ENCODE results near the gene RMND5A.

DNA sequence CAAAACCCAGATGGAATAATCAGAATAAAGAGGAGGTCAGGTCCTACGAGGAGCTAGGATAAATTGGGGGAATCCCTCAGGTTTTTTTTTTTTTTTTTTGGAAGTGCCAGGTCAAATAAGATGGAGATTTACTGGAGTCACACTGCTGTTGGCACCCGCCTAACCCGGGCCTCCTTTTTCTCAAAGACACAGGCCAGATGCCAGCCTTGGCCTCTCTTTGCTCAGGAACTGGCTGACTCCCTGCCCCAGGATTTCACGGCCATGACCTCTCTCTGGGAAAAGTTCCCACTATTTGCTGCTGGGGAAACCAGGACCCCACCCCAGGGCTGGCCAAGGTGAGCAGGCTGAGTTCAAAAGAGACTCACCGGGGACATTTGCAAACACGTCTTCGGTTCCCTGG lies 68.1 kb downstream of the RMND5A start:
- TF ChIP-seq POLR2A (IDR thresholded peaks at IDR 0.05; ENCODE audit: low read length) (no peak), GATA1 (IDR thresholded peaks at IDR 0.05; ENCODE audit: low read depth, low read length) (no peak)

Measured in erythroblast (primary cell).